Measurements from ENCODE around the gene TRAPPC6A. TPM values are rescaled to one million over a fixed set of nuclear protein-coding genes. Genes with fewer than 3 reads are reported as not detected.

Gene TRAPPC6A
- total and polyA plus RNA-seq, 2 experiments from 2014 or later: 29.4 to 74.7 TPM

DNA sequence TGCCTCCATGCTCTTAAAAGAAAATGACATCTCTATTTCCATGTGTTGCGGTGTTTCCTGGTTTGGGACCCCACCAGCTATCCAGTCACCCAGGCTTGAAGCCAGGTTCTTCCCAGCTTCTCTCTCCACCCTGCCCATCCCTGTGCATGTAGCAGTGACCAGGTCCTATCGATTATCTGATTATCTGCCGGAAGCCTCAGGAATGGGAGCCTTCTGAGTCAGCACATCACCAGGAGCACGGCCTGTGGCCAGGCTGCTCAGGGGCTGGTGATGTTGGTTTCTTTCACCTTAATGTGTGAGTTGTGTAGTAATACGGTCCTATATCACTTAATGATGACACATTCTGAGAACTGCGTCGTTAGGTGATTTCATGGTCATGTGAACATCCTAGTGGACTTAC is 51.4 kb downstream of the TRAPPC6A start:
- Histone ChIP-seq H3K36me3 (ENCODE audit: insufficient read depth) (no peaks in the 10 kb centered on the region), H3K4me2 (no peak overlapping the region), H3K27me3 (ENCODE audit: insufficient read depth) (no peaks in the 10 kb centered on the region), H3K9me2 (ENCODE audit: insufficient read depth) (no peaks in the 10 kb centered on the region), H4K20me1 (replicated peaks; ENCODE audit: insufficient read depth) (peaks cover 44% of the 10 kb centered on the region), H3K27ac (ENCODE audit: low read depth) (no peak overlapping the region), H3K79me2 (replicated peaks; ENCODE audit: insufficient read depth) (peaks cover 56% of the 10 kb centered on the region), H2AFZ (no peak overlapping the region), H3K4me1 (ENCODE audit: insufficient read depth) (0 out of 2 replicates have a peak, but pooled peaks cover 2% of the 10 kb centered on the region), H3F3A (replicated peaks; ENCODE audit: low read depth) (0 out of 2 replicates have a peak, but pooled peaks cover 2% of the 10 kb centered on the region), H3K4me3 (no peak overlapping the region)
- no peak overlapping the region for H3K4me3 Mint-ChIP-seq
- no peak overlapping the region; the same call in 1 of the 2 replicates for H3K27ac Mint-ChIP-seq
- no peak for DNase-seq (ENCODE audit: low spot score)
- H3K4me1 Mint-ChIP-seq: peaks cover 15% of the 10 kb centered on the region; the same call in 2 of the 3 replicates
- peaks cover 3% of the 10 kb centered on the region for H3K27me3 Mint-ChIP-seq (ENCODE audit: insufficient read depth, low read depth, poor library complexity)
- TF ChIP-seq STAT1 (IDR thresholded peaks at IDR 0.05; ENCODE audit: unreplicated experiment) (no peak), NANOG (IDR thresholded peaks at IDR 0.05; ENCODE audit: borderline replicate concordance) (no peak), ZNF331 (CRISPR knock-in tag; IDR thresholded peaks at IDR 0.05; ENCODE audit: low read depth) (no peak), EZH2 (IDR thresholded peaks at IDR 0.05; ENCODE audit: low read depth, unreplicated experiment) (no peak), JUNB (IDR thresholded peaks at IDR 0.05; ENCODE audit: unreplicated experiment) (no peak), ZNF114 (CRISPR knock-in tag; IDR thresholded peaks at IDR 0.05) (no peak), POLR2AphosphoS5 (IDR thresholded peaks at IDR 0.05; ENCODE audit: low read depth) (no peak), EZH2phosphoT487 (IDR thresholded peaks at IDR 0.05; ENCODE audit: unreplicated experiment) (no peak), CREB1 (CRISPR knock-in tag; IDR thresholded peaks at IDR 0.05; ENCODE audit: low read depth) (no peak)
- TF ChIP-seq, protein P1, sequence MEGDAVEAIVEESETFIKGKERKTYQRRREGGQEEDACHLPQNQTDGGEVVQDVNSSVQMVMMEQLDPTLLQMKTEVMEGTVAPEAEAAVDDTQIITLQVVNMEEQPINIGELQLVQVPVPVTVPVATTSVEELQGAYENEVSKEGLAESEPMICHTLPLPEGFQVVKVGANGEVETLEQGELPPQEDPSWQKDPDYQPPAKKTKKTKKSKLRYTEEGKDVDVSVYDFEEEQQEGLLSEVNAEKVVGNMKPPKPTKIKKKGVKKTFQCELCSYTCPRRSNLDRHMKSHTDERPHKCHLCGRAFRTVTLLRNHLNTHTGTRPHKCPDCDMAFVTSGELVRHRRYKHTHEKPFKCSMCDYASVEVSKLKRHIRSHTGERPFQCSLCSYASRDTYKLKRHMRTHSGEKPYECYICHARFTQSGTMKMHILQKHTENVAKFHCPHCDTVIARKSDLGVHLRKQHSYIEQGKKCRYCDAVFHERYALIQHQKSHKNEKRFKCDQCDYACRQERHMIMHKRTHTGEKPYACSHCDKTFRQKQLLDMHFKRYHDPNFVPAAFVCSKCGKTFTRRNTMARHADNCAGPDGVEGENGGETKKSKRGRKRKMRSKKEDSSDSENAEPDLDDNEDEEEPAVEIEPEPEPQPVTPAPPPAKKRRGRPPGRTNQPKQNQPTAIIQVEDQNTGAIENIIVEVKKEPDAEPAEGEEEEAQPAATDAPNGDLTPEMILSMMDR (conservative IDR thresholded peaks at IDR 0.05; ENCODE audit: low read depth in 2 of 2): no peak
- TF ChIP-seq, protein P2, sequence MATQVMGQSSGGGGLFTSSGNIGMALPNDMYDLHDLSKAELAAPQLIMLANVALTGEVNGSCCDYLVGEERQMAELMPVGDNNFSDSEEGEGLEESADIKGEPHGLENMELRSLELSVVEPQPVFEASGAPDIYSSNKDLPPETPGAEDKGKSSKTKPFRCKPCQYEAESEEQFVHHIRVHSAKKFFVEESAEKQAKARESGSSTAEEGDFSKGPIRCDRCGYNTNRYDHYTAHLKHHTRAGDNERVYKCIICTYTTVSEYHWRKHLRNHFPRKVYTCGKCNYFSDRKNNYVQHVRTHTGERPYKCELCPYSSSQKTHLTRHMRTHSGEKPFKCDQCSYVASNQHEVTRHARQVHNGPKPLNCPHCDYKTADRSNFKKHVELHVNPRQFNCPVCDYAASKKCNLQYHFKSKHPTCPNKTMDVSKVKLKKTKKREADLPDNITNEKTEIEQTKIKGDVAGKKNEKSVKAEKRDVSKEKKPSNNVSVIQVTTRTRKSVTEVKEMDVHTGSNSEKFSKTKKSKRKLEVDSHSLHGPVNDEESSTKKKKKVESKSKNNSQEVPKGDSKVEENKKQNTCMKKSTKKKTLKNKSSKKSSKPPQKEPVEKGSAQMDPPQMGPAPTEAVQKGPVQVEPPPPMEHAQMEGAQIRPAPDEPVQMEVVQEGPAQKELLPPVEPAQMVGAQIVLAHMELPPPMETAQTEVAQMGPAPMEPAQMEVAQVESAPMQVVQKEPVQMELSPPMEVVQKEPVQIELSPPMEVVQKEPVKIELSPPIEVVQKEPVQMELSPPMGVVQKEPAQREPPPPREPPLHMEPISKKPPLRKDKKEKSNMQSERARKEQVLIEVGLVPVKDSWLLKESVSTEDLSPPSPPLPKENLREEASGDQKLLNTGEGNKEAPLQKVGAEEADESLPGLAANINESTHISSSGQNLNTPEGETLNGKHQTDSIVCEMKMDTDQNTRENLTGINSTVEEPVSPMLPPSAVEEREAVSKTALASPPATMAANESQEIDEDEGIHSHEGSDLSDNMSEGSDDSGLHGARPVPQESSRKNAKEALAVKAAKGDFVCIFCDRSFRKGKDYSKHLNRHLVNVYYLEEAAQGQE (IDR thresholded peaks at IDR 0.05; ENCODE audit: unreplicated experiment): no peak
- TF ChIP-seq, protein P3, sequence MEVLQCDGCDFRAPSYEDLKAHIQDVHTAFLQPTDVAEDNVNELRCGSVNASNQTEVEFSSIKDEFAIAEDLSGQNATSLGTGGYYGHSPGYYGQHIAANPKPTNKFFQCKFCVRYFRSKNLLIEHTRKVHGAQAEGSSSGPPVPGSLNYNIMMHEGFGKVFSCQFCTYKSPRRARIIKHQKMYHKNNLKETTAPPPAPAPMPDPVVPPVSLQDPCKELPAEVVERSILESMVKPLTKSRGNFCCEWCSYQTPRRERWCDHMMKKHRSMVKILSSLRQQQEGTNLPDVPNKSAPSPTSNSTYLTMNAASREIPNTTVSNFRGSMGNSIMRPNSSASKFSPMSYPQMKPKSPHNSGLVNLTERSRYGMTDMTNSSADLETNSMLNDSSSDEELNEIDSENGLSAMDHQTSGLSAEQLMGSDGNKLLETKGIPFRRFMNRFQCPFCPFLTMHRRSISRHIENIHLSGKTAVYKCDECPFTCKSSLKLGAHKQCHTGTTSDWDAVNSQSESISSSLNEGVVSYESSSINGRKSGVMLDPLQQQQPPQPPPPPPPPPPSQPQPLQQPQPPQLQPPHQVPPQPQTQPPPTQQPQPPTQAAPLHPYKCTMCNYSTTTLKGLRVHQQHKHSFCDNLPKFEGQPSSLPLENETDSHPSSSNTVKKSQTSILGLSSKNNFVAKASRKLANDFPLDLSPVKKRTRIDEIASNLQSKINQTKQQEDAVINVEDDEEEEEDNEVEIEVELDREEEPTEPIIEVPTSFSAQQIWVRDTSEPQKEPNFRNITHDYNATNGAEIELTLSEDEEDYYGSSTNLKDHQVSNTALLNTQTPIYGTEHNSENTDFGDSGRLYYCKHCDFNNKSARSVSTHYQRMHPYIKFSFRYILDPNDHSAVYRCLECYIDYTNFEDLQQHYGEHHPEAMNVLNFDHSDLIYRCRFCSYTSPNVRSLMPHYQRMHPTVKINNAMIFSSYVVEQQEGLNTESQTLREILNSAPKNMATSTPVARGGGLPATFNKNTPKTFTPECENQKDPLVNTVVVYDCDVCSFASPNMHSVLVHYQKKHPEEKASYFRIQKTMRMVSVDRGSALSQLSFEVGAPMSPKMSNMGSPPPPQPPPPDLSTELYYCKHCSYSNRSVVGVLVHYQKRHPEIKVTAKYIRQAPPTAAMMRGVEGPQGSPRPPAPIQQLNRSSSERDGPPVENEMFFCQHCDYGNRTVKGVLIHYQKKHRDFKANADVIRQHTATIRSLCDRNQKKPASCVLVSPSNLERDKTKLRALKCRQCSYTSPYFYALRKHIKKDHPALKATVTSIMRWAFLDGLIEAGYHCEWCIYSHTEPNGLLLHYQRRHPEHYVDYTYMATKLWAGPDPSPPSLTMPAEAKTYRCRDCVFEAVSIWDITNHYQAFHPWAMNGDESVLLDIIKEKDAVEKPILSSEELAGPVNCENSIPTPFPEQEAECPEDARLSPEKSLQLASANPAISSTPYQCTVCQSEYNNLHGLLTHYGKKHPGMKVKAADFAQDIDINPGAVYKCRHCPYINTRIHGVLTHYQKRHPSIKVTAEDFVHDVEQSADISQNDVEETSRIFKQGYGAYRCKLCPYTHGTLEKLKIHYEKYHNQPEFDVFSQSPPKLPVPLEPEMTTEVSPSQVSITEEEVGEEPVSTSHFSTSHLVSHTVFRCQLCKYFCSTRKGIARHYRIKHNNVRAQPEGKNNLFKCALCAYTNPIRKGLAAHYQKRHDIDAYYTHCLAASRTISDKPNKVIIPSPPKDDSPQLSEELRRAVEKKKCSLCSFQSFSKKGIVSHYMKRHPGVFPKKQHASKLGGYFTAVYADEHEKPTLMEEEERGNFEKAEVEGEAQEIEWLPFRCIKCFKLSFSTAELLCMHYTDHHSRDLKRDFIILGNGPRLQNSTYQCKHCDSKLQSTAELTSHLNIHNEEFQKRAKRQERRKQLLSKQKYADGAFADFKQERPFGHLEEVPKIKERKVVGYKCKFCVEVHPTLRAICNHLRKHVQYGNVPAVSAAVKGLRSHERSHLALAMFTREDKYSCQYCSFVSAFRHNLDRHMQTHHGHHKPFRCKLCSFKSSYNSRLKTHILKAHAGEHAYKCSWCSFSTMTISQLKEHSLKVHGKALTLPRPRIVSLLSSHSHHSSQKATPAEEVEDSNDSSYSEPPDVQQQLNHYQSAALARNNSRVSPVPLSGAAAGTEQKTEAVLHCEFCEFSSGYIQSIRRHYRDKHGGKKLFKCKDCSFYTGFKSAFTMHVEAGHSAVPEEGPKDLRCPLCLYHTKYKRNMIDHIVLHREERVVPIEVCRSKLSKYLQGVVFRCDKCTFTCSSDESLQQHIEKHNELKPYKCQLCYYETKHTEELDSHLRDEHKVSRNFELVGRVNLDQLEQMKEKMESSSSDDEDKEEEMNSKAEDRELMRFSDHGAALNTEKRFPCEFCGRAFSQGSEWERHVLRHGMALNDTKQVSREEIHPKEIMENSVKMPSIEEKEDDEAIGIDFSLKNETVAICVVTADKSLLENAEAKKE (CRISPR knock-in tag; IDR thresholded peaks at IDR 0.05): no peak
- TF ChIP-seq, protein P4, sequence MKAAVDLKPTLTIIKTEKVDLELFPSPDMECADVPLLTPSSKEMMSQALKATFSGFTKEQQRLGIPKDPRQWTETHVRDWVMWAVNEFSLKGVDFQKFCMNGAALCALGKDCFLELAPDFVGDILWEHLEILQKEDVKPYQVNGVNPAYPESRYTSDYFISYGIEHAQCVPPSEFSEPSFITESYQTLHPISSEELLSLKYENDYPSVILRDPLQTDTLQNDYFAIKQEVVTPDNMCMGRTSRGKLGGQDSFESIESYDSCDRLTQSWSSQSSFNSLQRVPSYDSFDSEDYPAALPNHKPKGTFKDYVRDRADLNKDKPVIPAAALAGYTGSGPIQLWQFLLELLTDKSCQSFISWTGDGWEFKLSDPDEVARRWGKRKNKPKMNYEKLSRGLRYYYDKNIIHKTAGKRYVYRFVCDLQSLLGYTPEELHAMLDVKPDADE (IDR thresholded peaks at IDR 0.05): no peak
- no peaks in the 10 kb centered on the region for H3K36me3 Mint-ChIP-seq (ENCODE audit: low read depth)
- H3K9me3 Mint-ChIP-seq: no peaks in the 10 kb centered on the region
- no peak for ATAC-seq
